Neural cell (in vitro differentiated cells): ENCODE measurements around the gene PDE2A. TPM values are rescaled to one million over a fixed set of nuclear protein-coding genes. Genes with fewer than 3 reads are reported as not detected.

Experiments
- H2AFZ ChIP-seq: fragments of 200-600, 300-800 bp; sonication (generic), shearing (Covaris generic); 2 replicates; pipeline ENCODE4 v1.6.0; 2014; ENCODE audit warnings: low read depth, mild to moderate bottlenecking, antibody characterized with exemption, low read length, moderate library complexity
- H3F3A ChIP-seq: fragments of 200-600 bp; shearing (Covaris generic); 2 replicates; pipeline ENCODE4 v1.6.1; 2016; ENCODE audit warnings: mild to moderate bottlenecking, moderate library complexity, mixed read lengths, antibody characterized with exemption, low read length; ENCODE audit not compliant: insufficient read depth, poor library complexity, severe bottlenecking
- H3K27ac ChIP-seq: fragments of 200-600, 300-800 bp; sonication (generic), shearing (Covaris generic); 2 replicates; pipeline ENCODE4 v1.5.1; 2014; ENCODE audit warnings: mild to moderate bottlenecking, low read length, moderate library complexity
- H3K27me3 ChIP-seq: fragments of 300-800, 200-600 bp; sonication (generic), shearing (Covaris generic); 2 replicates; pipeline ENCODE4 v1.6.0; 2014; ENCODE audit warnings: mild to moderate bottlenecking, low read depth, low read length, moderate library complexity; ENCODE audit not compliant: insufficient read depth
- H3K36me3 ChIP-seq: fragments of 300-800, 200-600 bp; sonication (generic), shearing (Covaris generic); 2 replicates; pipeline ENCODE4 v1.5.1; 2014; ENCODE audit warnings: mild to moderate bottlenecking, antibody characterized with exemption, low read length, moderate library complexity; ENCODE audit not compliant: insufficient read depth
- H3K4me2 ChIP-seq: fragments of 300-800, 200-600 bp; sonication (generic), shearing (Covaris generic); 2 replicates; pipeline ENCODE4 v1.6.0; 2014; ENCODE audit warnings: mild to moderate bottlenecking, low read length
- H3K4me3 ChIP-seq: fragments of 300-800, 200-600 bp; sonication (generic), shearing (Covaris generic); 2 replicates; pipeline ENCODE4 v1.5.1; 2014; ENCODE audit warnings: mild to moderate bottlenecking, low read length, moderate library complexity
- H3K79me2 ChIP-seq: fragments of 200-600 bp; shearing (Covaris generic); replicated peaks from 2 replicates; pipeline ENCODE4 v1.6.0; 2014; ENCODE audit warnings: mild to moderate bottlenecking, low read length, moderate library complexity; ENCODE audit not compliant: insufficient read depth
- H3K9ac ChIP-seq: fragments of 300-800, 200-600 bp; sonication (generic), shearing (Covaris generic); 2 replicates; pipeline ENCODE4 v1.6.1; 2016; ENCODE audit warnings: mild to moderate bottlenecking, low read length, mixed read lengths
- H3K9me2 ChIP-seq: fragments of 200-600 bp; shearing (Covaris generic); 2 replicates; pipeline ENCODE4 v1.6.1; 2016; ENCODE audit warnings: mild to moderate bottlenecking, low read length, mixed read lengths; ENCODE audit not compliant: insufficient read depth
- H3K9me3 ChIP-seq: fragments of 200-600, 300-800 bp; sonication (generic), shearing (Covaris generic); 2 replicates; pipeline ENCODE4 v1.6.1; 2016; ENCODE audit warnings: mild to moderate bottlenecking, mixed run types, low read length, moderate library complexity, mixed read lengths
- H4K20me1 ChIP-seq: fragments of 200-600 bp; shearing (Covaris generic); 2 replicates; pipeline ENCODE4 v1.6.1; 2016; ENCODE audit warnings: mild to moderate bottlenecking, mixed run types; ENCODE audit not compliant: insufficient read depth
- EP300 ChIP-seq: fragments of 450-650 bp; conservative IDR thresholded peaks from 2 replicates; pipeline ENCODE4 v1.6.1; 2014; ENCODE audit warnings: antibody characterized with exemption, mild to moderate bottlenecking, moderate library complexity; ENCODE audit not compliant: poor library complexity, severe bottlenecking
- EZH2 ChIP-seq: fragments of 200-600, 300-800 bp; shearing (Covaris generic), sonication (generic); IDR thresholded peaks from 2 replicates; pipeline ENCODE4 v1.6.1; 2014; ENCODE audit warnings: antibody characterized with exemption, low read length, borderline replicate concordance, mild to moderate bottlenecking; ENCODE audit not compliant: insufficient read depth, poor library complexity, severe bottlenecking
- MXI1 ChIP-seq: fragments of 450-650 bp; conservative IDR thresholded peaks from 2 replicates; pipeline ENCODE4 v1.6.1; 2014; ENCODE audit warnings: antibody characterized with exemption, mild to moderate bottlenecking; ENCODE audit not compliant: poor library complexity, severe bottlenecking
- POLR2AphosphoS5 ChIP-seq: IDR thresholded peaks from 2 replicates; pipeline ENCODE4 v1.6.1; 2012
- RAD21 ChIP-seq: fragments of 450-650 bp; conservative IDR thresholded peaks from 2 replicates; pipeline ENCODE4 v1.6.1; 2014; ENCODE audit warnings: antibody characterized with exemption, mild to moderate bottlenecking, moderate library complexity
- REST ChIP-seq: IDR thresholded peaks from 2 replicates; pipeline ENCODE4 v1.6.1; 2012; ENCODE audit warnings: borderline replicate concordance
- SMC3 ChIP-seq: fragments of 450-650 bp; conservative IDR thresholded peaks from 2 replicates; pipeline ENCODE4 v1.6.1; 2014; ENCODE audit warnings: antibody characterized with exemption, mild to moderate bottlenecking, moderate library complexity; ENCODE audit not compliant: poor library complexity
- TAF1 ChIP-seq: IDR thresholded peaks from 2 replicates; pipeline ENCODE4 v1.6.1; 2012; ENCODE audit warnings: low read depth
- polyA plus RNA-seq: library from polyadenylated mRNA; depleted of rRNA; stranded (reverse); fragments of >200 nt; gene quantifications from 2 replicates; pipeline ENCODE4 v1.2.3, GENCODE V29; 2014
- TF ChIP-seq, protein P1 (sequence below): fragments of 450-650 bp; IDR thresholded peaks from 2 replicates; pipeline ENCODE4 v1.5.1; 2014; ENCODE audit warnings: antibody characterized with exemption, mild to moderate bottlenecking, moderate library complexity; ENCODE audit not compliant: poor library complexity, severe bottlenecking

PDE2A gene
- polyA plus RNA-seq, 1 donor from 2014 or later = 11.6 TPM

- Histone ChIP-seq H3K4me2 (no peak overlapping the region), H3K36me3 (no peaks in the 10 kb centered on the region), H3F3A (no peaks in the 10 kb centered on the region), H2AFZ (no peak overlapping the region), H3K4me3 (no peak overlapping the region), H3K9me3 (no peaks in the 10 kb centered on the region), H3K27ac (no peak overlapping the region), H3K79me2 (no peaks in the 10 kb centered on the region), H3K9me2 (no peaks in the 10 kb centered on the region), H3K27me3 (no peaks in the 10 kb centered on the region), H3K9ac (no peak overlapping the region), H4K20me1 (no peaks in the 10 kb centered on the region)
- no peak for TF ChIP-seq EP300
- TF ChIP-seq TAF1 = no peak
- no peak for TF ChIP-seq RAD21
- TF ChIP-seq SMC3 = no peak
- no peak for TF ChIP-seq REST
- TF ChIP-seq MXI1 = no peak
- TF ChIP-seq, protein P1, sequence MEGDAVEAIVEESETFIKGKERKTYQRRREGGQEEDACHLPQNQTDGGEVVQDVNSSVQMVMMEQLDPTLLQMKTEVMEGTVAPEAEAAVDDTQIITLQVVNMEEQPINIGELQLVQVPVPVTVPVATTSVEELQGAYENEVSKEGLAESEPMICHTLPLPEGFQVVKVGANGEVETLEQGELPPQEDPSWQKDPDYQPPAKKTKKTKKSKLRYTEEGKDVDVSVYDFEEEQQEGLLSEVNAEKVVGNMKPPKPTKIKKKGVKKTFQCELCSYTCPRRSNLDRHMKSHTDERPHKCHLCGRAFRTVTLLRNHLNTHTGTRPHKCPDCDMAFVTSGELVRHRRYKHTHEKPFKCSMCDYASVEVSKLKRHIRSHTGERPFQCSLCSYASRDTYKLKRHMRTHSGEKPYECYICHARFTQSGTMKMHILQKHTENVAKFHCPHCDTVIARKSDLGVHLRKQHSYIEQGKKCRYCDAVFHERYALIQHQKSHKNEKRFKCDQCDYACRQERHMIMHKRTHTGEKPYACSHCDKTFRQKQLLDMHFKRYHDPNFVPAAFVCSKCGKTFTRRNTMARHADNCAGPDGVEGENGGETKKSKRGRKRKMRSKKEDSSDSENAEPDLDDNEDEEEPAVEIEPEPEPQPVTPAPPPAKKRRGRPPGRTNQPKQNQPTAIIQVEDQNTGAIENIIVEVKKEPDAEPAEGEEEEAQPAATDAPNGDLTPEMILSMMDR = no peak
- no peak for TF ChIP-seq POLR2AphosphoS5
- TF ChIP-seq EZH2 = no peak
These were observed 139.6 kb downstream of the PDE2A start for GRCh38 chr11:72534371-72535193.

DNA sequence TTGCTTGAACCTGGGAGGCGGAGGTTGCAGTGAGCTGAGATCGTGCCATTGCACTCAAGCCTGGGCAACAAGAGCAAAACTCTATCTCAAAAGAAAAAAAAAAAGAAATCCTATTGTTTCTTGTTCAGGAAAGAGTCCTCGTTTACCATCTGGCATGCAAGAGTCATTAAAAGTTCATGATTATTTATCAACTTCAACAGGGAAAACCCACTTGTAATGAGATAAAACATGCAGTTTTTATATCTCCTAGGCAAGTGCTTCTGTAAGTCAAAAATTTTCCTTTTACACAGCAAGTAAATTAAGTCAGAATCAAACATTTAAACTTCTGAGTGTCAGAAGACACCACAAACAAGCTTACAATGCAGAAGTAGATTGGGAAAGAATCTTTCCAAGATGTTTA lies 145.2 kb downstream of the PDE2A start:
- Histone ChIP-seq H3K27ac (no peak overlapping the region), H3K9ac (no peak overlapping the region), H3K27me3 (no peaks in the 10 kb centered on the region), H3K36me3 (no peaks in the 10 kb centered on the region), H3K79me2 (no peaks in the 10 kb centered on the region), H3K4me2 (no peak overlapping the region), H3F3A (no peaks in the 10 kb centered on the region), H3K9me3 (no peaks in the 10 kb centered on the region), H3K4me3 (no peak overlapping the region), H3K9me2 (no peaks in the 10 kb centered on the region), H4K20me1 (no peaks in the 10 kb centered on the region), H2AFZ (no peak overlapping the region)
- no peak for TF ChIP-seq MXI1
- no peak for TF ChIP-seq RAD21
- no peak for TF ChIP-seq EZH2
